Measurements from ENCODE around the gene KLHDC7A.

Gene KLHDC7A

DNA sequence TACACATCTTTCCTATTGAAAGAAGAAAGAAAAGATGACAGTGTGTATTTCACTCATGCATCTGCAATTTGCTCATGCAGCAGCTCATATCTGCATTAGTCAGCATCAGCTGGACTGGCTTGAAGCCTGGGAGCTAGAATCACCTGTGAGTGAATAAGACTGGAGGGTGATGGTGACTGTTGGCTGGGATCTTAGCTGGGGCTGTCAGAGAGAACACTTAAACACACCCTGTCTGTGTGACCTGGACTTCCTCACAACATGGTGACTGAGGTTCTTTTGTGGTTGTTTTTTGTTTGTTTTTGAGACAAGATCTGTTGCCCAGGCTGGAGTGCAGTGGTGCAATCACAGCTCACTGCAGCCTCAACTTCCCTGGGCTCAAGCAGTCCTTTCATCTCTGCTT is 24.9 kb downstream of the KLHDC7A start:
- TF ChIP-seq, protein P1, sequence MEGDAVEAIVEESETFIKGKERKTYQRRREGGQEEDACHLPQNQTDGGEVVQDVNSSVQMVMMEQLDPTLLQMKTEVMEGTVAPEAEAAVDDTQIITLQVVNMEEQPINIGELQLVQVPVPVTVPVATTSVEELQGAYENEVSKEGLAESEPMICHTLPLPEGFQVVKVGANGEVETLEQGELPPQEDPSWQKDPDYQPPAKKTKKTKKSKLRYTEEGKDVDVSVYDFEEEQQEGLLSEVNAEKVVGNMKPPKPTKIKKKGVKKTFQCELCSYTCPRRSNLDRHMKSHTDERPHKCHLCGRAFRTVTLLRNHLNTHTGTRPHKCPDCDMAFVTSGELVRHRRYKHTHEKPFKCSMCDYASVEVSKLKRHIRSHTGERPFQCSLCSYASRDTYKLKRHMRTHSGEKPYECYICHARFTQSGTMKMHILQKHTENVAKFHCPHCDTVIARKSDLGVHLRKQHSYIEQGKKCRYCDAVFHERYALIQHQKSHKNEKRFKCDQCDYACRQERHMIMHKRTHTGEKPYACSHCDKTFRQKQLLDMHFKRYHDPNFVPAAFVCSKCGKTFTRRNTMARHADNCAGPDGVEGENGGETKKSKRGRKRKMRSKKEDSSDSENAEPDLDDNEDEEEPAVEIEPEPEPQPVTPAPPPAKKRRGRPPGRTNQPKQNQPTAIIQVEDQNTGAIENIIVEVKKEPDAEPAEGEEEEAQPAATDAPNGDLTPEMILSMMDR (IDR thresholded peaks at IDR 0.05; ENCODE audit: low read depth, low read length), result no peak
- no peak overlapping the region for H3K4me3 ChIP-seq (replicated peaks in 1 of 2; ENCODE audit: low read depth in 2 of 2, low read length in 2 of 2)
- no peak for DNase-seq (ENCODE audit: low read depth in 2 of 2)

DNA sequence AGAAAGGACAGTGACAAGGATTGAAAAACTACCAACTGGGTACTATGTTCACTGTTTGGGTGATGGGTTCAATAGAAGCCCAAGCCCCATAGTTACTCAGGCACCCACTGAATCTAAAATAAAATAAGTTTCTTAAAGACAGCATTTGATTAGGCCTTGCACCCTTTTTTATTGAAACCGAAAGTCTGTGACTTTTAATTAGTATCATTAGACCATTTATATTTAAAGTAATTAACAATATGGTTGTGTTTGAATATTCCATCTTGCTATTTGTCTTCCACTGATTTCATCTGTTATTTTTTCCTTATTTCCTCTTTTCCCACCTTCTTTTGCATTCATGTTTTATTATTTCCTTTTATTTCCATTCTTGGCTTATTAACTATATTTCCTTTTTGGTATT is 27.4 kb downstream of the KLHDC7A start:
- TF ChIP-seq, protein P1 (IDR thresholded peaks at IDR 0.05; ENCODE audit: low read depth, low read length), result no peak
- no peak overlapping the region for H3K4me3 ChIP-seq (replicated peaks in 1 of 2; ENCODE audit: low read depth in 2 of 2, low read length in 2 of 2)
- no peak for DNase-seq (ENCODE audit: low read depth in 2 of 2)

DNA sequence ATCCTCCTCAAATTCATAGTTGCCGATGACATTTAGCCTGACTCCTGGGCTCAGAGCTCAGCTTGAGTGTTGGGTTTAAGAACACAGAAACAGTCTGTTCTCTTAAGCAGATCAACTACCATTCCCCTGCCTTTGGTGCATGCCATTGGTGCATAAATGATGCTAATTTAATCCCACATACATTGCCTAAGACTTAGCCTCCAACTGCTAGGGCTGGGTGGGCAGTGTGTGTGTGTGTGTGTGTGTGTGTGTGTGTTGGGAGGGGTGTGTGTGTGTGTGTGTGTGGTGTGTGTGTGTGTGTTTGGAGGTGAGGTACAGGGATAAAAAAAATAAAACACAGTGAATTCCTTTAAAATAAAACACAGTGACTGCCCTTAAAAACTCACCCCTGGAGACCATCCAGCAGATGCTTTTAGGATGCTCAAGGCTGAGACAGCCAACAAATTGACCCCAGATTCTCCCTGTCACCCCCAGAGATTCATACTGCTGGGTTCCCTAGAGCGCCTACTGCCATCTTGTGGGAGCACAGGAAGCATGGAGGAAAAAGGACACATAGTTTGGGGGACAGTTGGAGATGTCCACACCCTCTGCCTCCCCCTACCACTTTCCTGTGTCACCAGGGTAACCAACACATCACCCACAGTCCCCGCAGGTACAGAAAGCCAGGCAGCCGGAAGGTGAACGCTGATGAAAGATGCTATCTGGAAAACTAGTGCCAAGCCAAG is 30.6 kb downstream of the KLHDC7A start:
- no peak for DNase-seq (ENCODE audit: low read depth in 2 of 2)
- TF ChIP-seq, protein P1 (IDR thresholded peaks at IDR 0.05; ENCODE audit: low read depth, low read length), result no peak
- no peak overlapping the region for H3K4me3 ChIP-seq (replicated peaks in 1 of 2; ENCODE audit: low read depth in 2 of 2, low read length in 2 of 2)

DNA sequence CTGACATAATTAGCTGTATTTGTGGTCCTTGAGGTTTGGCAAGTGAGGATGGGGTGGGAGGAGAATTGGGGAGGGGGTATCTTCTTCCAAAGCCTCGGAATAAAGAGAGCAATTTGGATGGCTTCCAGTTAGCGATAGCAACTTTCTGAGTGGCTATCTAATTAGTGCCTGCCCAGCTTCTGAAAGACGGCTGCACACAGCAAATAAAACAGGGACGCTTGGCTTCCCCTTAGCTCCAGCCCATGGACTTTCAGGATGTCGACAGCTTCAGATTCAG is 31.1 kb downstream of the KLHDC7A start:
- no peak overlapping the region for H3K4me3 ChIP-seq (replicated peaks in 1 of 2; ENCODE audit: low read depth in 2 of 2, low read length in 2 of 2)
- DNase-seq (ENCODE audit: low read depth in 2 of 2), result no peak
- TF ChIP-seq, protein P1 (IDR thresholded peaks at IDR 0.05; ENCODE audit: low read depth, low read length), result no peak

DNA sequence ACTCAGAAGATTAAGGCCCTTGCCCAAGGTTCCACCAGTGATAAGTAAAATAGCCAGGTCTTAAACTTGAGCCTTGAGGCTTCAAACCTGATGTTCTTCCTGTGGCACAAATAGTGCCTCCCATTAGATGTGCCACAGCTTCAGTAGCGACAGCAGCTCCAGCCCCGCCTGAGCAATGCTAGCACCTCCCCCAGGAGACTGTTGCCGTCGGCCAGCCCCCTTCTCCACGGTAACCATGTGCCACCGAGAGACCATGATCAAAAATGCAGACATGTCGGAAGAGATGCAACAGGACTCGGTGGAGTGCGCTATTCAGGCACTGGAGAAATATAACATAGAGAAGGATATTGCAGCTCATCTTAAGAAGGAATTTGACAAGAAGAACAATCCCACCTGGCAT is 32.2 kb downstream of the KLHDC7A start:
- TF ChIP-seq, protein P1 (IDR thresholded peaks at IDR 0.05; ENCODE audit: low read depth, low read length), result no peak

DNA sequence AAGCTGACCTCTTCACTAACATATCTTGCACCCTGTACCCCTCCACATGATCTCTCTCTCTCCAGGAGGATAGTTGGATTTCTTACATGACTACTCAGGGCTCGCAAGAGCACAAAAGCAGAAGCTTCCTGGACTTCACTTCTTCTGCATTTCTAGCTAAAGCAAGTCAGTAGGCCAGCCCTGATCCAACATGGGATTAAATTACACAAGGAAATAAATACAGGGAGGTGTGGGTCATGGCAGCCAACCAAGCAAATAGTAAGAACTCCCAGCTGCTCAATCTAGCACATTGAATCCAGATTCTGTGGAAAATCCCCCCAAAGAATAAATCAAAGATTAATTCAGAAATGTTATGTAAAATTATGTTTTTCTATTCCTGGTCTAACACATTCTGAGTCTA is 33.3 kb downstream of the KLHDC7A start:
- no peak for DNase-seq (ENCODE audit: low read depth in 2 of 2)
- H3K4me3 ChIP-seq (replicated peaks in 1 of 2; ENCODE audit: low read depth in 2 of 2, low read length in 2 of 2), result no peak overlapping the region
- TF ChIP-seq, protein P1 (IDR thresholded peaks at IDR 0.05; ENCODE audit: low read depth, low read length), result no peak

More for the DNA sequence above, 32.2 kb downstream of the KLHDC7A start:
- H3K4me3 ChIP-seq (replicated peaks in 1 of 2; ENCODE audit: low read depth in 2 of 2, low read length in 2 of 2), result no peak overlapping the region
- DNase-seq (ENCODE audit: low read depth in 2 of 2), result no peak

DNA sequence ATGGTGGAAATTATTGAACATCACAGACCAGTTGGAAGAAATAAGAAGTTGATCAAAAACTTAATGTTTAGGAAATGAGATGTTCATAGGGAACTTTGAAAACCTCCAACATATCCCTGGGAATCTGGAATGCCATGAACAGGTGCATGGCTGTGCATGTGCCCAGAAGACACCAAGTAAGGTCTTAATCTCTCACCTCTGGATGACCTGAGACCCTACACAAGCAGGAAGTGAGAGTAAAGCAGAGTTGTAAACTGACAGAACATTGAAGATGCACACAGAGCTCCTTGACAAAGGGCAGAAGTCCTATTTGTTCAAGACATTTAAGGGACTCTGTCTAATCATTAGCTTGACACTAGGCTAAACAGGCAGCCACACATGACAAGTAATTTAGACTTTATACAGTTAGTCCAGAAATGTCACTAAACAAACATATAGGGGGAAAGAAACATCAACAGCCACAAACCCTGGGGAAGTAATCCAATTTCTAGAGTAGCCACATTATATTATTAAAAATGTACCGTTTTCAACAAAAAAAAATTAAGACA is 34.5 kb downstream of the KLHDC7A start:
- no peak for DNase-seq (ENCODE audit: low read depth in 2 of 2)
- TF ChIP-seq, protein P1 (IDR thresholded peaks at IDR 0.05; ENCODE audit: low read depth, low read length), result no peak
- no peak overlapping the region for H3K4me3 ChIP-seq (replicated peaks in 1 of 2; ENCODE audit: low read depth in 2 of 2, low read length in 2 of 2)

Measured in cardiac fibroblast (primary cell).